Esophagus muscularis mucosa (tissue), 3 donors: Measurements from ENCODE around the gene PYROXD2.

ENCODE experiments used
- POLR2A ChIP-seq: fragments of 450-650 bp; IDR thresholded peaks from one replicate; pipeline ENCODE4 v1.6.1; 2017; ENCODE audit warnings: antibody characterized with exemption, moderate library complexity, mild to moderate bottlenecking, low read depth
- POLR2AphosphoS5 ChIP-seq, 2 donors: sonication (generic); formaldehyde crosslinking; IDR thresholded peaks; one replicate each; pipeline ENCODE4 v1.6.1; 2017; ENCODE audit warnings: antibody characterized with exemption in 2 of 2
- TF ChIP-seq, protein P1 (sequence below), 3 experiments: fragments of 200-600 bp in 2 of 3; fragments of 450-650 bp in 1 of 3; sonication (generic) in 2 of 3; IDR thresholded peaks; one replicate each; pipeline ENCODE4 v1.5.1; 2017 to 2019; ENCODE audit warnings: antibody characterized with exemption in 3 of 3, mild to moderate bottlenecking in 2 of 3, moderate library complexity in 1 of 3

- TF ChIP-seq, protein P1, sequence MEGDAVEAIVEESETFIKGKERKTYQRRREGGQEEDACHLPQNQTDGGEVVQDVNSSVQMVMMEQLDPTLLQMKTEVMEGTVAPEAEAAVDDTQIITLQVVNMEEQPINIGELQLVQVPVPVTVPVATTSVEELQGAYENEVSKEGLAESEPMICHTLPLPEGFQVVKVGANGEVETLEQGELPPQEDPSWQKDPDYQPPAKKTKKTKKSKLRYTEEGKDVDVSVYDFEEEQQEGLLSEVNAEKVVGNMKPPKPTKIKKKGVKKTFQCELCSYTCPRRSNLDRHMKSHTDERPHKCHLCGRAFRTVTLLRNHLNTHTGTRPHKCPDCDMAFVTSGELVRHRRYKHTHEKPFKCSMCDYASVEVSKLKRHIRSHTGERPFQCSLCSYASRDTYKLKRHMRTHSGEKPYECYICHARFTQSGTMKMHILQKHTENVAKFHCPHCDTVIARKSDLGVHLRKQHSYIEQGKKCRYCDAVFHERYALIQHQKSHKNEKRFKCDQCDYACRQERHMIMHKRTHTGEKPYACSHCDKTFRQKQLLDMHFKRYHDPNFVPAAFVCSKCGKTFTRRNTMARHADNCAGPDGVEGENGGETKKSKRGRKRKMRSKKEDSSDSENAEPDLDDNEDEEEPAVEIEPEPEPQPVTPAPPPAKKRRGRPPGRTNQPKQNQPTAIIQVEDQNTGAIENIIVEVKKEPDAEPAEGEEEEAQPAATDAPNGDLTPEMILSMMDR (IDR thresholded peaks at IDR 0.05): no peak
- TF ChIP-seq POLR2AphosphoS5 (IDR thresholded peaks at IDR 0.05) (no peak), POLR2A (no peak)
Measured at GRCh38 chr10:98445200-98445812, 30.3 kb upstream of the PYROXD2 start.
